Amniotic epithelial cell (primary cell): ENCODE data around the gene AP5B1.
"Not testable (repeated sequence)": the region's sequence is repeated elsewhere in the genome, so short reads cannot be mapped to it uniquely, and the experiment has no call there.

ENCODE experiments used
- DNase-seq: peaks from one replicate; pipeline ENCODE4 v3.0.0-alpha.2; 2010; ENCODE audit warnings: low read depth

The AP5B1 gene

DNA sequence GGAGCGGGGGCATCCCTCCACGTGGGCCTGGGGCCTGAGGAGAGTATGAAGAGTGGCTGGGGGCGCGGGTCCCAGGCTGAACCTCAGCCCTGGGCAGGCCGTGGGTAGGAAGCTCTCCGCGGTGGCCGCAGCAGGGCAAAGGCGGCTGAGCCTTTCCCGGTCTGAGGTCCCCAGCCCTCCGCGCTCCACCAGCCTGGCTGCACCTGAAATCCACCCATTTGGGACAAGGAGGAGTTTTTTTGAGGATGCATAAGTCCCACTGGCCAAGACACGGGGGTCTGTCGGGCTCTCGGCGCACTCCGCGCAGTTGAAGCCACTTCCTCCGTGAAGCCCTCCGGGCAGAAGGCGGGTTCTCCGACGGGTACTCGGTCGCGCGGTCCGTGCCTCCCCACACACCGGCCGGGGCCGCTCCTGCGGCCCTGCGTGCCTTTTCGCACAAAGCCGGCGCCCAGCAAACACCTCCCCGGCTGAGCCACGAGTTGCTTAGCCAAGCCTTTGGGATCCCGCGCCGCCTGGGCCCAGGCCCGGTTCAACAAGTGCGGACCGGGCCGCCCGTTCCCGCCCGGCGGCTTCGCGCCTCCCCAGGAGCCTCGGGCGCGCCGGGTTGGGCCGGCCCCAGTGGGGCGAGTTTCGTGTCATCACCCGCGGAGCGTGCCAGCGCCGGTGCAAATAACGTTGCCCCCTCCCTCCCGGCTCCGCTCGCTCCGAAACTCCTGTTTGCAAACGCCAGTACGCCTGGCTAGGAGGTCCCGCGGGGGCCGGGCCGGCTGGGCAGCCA is 5.4 kb upstream of the AP5B1 start:
- DNase-seq: no peak

DNA sequence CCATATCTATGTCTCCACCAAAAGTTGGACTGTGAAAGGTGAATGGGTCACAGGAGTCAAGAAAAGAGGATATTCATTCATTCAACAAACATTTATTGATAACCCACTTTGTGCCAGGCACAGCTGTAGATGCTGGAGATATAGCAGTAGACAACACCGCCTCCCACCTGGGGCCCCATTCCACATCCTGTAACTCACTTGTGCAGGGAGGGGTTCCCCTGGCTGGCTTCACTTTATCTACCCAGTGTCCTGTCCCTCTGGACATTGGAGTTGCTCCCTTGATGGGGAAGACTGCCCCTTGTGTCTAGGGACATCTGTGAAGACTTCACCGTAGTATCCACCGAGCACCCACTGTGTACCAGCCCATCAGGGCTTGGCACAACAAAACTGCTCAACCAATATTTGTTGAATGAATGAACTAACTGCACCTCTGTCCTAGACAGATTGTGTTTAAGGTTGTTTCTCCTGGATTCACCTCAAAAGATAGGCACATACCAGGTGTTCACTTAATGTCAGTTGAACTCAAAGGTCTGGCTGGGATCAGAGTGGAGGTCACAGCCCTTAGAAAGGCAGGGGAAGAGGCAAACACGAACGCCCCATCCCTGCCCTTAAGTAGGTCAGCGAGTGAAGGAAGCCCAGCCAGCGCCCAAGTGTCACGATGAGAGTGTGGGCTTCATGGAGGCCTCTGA is 4.7 kb upstream of the AP5B1 start:
- DNase-seq: no peak

DNA sequence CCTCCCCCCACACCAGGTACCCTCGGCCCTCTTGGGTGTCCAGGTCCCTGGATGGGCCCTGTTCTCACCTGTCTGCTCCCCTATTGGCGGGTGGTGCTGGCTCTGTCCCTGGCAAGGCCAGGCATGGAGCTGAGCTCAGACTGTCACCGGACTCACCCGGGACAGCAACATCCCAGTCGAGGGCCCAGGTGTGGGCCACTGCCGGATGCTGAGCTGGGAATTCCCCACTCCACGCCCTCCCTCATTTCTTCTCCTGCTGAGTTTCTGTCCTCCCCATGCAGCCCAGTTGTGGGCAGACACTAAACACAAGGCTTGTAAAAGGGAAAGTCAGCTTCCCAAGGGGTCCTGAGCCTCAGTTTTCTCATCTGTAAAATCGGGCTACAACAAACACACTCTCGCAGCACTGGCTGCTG is 2.0 kb upstream of the AP5B1 start:
- DNase-seq: no peak

DNA sequence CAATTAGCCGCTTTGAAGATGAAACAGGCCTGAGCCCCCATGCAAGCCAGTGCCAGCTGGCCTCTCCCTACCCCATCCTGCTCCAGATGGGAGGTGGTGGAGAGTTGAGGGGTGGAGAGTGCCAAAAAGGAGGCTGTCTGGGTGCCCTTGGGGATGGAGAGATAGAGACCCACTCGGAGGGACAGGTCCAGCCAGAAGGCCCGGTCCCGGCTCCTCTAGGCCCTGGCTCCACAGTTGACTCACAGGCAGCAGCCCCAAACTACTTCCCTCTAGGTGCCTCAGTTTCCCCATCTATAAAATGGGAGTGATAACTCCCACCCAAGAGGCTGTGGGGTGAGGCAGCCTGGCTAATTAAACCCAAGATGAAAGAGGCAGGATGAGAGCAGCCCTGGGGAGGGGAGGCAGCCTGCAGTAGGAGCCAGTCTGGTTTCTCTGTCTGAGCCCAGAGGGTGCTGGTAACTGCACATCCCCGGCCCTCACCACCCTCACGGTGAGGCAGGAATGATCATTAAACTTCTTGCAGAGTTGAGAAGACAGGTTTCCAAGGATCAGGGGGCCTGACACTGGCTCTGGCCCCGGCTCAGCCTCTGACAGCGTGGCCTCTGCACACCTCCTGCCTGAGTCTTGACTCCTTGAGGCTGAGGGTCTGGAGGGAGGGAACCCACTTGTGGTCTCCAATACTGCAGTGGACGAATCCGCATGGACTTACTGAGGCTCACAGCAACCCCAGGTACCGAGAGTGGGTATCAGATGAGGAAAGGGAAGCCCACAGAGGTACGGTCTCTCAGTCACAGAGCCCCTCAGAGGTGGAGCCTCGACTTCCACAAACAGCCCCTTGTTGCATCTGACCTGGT is 1.4 kb upstream of the AP5B1 start:
- no peak for DNase-seq

DNA sequence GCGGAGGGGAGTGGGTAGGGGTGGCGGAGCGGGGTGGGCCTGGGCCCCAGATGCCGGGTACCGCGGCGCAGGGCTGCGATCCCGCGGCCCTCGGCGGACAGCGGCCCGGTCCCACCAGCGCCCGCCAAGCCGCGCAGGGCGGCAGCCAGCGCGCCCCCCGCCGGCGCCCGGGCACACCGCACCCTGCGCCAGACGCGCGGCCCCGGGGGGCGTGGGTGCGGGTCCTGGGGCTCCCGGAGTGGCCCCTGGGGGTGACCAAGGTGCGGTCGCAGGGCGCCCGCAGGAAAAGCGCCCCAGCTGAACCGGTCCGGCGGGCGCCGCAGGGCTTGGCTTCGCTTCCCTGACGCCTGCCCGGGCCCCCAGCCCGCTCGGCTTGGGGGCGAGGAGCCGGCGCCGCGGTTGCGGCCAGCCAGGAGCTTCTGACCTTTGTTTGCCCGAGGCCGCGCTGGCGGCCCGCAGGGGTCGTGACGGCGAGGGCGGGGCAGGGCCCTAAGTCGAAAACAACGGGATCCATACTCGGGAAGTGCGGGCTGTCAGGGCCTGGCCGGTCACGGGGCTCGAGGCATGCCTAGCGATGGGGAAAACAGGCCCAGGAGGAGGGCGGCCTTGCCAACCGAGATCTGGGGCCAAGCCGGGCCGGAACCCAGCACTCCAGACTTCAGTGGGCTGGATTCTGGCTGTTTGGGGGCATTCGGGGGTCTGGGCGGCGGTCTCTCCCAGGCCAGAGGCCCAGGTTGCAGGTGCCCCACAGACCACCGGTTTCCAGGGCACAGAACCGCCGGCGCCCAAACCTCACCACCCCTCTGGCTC is 581 bp upstream of the AP5B1 start:
- no peak for DNase-seq

DNA sequence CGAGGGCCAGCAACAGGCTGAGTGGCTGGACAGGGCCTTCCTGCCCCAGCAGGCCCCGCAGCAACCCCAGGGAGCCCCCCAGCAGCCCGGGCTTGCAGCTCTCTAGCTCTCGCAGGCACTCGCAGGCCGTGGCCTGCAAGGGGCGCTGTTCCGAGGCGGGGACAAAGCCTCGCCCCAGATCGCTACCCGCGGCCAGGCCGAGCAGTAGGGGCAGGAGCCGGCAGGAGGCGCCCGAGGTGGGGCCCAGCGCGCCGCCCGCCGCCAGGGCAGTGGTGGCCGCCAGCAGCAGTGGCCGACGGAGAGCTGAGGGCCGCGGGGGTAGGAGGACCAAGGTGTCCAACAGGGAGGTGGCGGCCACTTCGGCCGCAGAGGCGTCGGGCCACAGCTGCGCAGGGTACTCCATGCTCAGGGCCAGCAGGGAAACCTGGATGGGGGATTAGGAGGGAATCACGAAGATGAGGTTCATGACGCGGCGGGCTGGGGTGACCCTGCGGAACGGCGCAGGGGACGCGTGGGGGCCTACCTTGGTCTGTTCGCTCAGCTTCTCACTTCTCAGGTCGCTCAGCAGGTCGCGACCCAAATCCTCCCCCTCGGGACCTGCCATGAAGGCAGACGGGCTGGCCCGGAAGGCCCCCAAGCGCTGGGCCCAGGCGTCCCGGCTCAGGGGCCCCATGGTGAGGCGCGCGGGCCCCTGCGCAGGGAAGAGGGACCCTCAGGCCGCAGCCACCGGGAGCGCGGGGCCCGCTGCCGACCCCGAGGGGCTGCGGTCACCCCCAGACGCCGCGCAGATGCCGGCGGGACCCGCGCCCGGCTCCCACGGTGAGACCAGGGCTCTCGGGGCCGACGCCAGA is 632 bp downstream of the AP5B1 start:
- DNase-seq: peak; percentile 68

DNA sequence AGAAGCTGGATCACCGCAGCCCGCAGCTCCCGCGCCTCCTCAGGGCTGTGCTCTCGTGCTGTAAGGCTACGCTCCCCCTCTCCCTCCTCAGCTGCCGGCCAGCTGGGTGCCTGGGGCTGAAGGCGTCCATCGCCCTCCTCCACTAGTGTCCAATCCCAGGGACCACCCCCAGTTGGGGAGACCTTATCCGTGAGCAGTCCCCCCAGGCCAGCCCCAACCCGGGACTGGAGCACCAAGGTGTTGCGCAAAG is 1.2 kb downstream of the AP5B1 start:
- DNase-seq: no peak

DNA sequence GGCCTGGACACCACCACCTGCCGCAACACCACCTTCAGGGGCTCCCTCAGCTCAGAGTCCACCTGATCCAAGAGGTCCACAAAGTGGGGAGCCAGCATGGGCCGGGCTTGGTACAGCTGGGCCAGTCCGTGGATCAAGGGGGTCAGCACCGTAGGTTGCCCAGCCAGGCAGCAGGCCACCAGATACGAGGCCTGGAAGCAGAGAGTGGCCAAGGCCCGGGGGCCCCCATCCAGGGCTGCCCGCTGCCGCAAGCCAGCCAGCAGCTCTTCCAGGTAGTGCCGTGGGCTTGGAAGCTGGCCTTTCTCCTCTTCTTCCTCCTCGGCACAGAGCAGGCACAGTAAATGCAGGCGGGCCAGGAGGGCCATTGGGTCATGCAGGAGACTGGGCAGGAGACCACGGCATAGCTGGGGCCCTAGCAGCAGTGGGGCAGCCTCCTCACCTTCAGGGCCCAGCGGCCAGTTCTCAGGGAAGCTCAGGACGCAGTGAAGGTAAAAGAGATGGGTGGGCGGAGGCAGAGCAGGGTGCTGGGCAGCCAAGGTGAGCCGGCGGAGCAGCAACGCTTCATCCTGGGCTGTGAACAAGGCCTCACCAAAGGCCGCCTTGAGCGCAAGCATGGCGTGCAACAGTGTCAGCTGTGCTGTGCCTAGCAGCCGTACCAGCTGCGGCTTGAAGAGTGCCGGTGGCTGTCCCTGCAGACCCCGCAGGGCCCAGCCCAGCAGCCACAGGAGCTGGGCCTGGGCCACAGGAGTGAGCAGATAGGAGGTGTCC is 1.7 kb downstream of the AP5B1 start:
- no peak for DNase-seq

DNA sequence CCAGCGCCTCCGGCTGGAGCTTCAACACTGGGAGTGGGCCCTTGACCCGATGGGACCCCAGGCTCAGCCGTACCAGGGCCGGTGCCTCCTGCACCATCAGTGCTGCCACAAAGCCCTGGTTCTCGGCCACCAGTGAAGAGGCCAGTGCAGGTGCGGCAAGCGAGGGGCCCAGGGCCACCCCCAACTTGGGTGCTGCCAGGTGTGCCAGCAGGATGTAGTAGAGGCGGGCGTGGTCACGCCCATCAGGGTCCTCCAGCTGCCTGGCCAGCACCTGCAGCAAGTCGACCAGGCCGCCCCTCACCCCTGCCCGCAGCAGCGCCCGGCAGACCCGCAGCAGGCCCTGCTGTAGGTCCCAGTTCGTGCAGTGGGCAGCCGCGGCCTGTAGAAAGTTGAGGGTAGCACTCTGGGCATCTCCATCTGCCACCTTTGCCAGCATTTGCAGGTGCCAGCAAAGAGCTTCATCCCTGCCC is 2.3 kb downstream of the AP5B1 start:
- DNase-seq: no peak

DNA sequence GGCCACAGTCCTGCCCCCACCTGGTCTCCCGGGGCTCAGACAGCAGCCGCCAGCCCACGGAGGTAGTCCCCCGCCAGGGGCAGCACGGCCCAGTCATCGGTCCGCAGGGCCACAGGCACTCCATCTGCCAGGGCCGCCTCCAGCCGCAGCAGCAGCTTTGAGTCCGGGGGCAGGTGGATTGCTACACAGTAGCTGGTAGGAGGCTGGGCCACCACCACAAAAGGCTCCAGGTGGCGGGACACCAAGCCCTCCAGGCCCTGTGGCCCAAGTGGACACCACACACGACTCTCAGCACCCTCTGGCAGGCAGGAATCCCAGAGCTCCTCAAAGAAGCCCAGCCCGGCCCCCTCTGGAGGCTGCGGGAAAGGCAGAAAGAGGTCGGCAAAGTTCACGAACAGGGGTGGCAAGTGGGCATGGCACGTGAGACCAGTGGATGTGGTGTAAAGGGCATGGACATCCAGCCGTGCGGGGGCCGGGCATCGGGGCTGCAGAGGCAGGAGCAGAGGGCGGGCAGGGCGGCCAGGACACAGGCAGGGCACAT is 2.9 kb downstream of the AP5B1 start:
- no peak for DNase-seq

DNA sequence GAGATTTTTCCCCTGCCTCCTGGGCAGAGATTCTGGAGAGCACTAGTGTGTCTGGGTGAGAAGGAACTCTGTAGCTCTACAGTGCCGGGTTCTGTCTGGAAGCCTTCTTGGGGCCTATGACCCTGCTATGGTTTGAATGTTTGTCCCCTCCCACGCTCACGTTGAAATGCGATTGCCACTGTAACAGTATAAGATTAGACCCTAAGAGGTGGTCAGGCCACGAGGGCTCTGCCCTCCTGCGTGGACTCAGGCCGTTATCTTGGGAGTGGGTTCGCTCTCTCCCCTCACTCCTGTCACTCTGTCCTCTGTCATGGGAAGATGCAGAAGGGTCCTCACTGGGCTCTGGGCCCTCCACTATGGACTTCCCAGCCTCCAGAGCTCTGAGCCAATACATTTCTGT is 3.5 kb downstream of the AP5B1 start:
- no peak for DNase-seq

DNA sequence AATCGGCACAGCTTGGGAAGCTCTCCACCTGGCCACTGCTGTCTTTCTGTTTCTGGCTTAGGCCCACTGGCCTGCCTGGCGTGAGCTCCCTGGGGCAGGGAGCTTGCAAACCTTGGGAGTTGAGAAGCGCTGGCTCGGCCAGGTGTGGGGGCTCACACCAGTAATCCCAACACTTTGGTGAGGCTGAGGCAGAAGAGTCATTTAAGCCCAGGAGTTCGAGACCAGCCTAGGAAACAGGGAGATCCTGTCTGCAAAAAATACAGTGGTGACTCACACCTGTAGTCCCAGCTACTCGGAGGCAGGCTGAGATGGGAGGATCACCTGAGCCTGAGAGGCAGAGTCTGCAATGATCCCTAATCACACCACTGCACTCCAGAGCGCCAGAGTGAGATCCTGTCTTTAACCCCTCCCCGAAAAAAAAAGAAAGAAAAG is 4.0 kb downstream of the AP5B1 start:
- no peak for DNase-seq

DNA sequence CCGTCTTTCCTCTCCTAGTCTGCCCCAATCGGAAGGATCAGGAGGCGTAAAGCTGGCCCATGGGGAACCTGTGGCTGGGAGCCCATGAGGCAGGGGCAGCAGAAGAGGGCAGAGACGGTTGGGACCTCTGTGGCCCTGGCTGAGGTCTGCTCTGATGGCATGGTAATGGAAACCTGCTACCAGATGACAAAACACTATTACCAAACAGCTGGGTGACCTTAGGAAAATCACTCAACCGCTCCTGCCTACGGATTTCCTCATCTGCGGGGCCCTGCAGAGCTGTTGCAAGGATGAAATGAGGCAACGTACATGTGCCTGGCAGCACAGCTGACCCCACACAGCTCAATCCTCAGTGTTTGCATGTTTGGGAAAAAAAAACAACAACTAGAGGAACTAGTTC is 4.6 kb downstream of the AP5B1 start:
- peak; percentile 92 for DNase-seq

DNA sequence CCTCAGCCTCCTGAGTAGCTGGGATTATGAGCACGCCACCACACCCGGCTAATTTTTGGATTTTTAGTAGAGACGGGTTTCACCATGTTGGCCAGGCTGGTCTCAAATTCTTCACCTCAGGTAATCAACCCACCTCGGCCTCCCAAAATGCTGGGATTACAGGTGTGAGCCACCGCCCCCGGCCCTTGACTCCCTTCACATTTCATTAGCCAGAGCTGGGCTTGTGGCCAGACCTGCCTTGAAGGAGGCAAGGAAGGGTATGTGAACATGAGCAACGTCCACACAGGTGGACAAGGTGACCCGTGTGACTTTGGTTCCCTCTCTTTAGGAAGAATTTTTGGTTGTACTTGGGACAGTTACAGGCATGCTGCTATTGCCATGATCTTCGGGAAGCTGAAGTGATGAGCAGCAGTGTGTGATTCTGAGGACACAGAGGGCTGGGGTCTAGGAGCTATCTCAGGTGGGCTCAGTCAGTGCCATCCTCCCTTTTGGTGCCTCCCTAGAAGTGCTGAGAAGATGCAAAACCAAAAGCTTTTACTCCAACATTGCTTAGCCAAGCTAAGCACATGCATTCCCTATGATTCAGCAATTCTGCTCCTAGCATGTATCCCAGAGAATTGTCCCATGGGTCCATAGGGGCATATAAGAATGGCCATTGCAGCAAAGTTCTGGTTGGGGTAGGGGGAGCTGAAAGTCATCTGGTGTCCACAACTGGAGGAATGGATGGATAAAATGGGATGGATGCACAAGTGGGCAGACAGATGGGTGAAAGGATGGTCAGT is 6.1 kb downstream of the AP5B1 start:
- no peak for DNase-seq

DNA sequence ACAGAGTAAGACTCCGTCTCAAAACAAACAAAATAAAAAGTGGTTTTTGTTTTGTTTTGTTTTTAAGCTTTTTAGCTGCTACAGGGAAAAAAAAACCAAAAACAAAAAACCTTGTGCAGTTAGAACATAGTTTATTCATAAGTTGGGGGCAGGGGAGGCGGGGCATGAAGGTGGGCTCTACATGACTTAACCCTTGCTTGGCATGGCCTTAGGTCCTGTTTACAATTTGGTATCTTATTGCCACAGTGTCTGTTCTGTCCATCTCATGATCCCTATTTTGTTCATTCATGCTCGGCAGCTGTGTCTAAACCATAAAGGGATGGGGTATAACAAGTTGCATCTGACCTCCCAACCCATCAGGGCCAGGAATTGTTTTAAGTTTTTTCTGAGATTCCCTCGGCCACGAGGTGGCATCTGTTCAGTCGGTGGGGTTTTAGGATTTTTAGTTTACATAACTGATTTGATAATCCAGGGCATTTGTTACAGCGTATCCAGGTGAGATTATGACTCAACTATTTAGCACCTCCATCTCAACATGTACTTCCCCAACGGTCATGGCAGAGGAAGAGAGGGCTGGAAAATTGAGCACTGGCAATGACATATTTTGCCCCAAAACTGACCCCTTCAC is 6.9 kb downstream of the AP5B1 start:
- DNase-seq: no peak

DNA sequence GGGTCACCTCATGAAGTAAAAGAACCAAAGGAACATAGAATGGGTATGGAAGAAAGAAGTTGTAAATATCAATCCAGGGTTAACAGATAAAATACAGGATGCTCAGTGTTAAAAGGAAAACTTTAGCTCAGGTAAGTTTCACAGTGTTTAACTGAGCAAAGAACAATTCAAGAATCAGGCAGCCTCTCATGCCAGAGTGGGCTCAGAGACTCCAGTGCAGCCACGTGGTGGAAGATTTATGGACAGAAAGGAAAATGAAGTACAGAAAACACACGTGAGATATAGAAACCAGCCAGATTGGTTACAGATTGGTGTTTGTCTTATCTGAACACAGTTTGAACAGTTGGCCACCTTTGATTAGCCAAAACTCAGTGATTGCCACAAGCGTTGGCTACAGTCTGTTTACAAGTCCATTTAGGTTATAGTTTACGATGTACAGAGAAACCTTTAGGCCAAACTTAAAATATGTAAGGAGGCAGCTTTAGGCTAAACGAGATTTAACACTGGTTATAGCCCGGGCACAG is 9.1 kb downstream of the AP5B1 start:
- DNase-seq: no peak

DNA sequence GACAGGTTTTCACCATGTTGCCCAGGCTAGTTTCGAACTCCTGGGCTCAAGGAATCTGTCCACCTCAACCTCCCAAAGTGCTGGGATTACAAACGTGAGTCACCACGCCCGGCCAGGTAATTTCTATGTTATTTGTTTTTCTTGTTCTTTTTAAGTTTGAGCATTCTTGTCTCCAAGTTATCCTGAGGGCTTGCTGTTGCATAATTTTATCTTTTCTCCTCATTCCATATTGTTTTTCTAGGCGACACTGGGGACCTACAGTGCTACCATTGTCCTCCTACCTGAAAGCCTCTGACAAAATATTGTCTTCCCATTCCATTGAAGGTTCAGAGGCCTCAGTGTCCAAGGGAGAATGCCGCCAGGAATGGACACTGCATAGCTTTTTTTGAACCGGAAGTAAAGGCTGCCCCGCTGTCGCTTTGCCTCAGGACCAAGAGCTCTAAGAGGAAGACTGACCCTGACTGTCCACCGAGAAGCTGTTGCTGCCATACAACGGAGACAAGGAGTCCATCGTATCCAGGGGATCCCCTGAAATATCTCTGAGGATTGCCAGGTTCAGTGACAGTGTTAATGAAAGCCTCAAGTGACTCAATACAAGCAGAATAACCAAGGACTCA is 9.7 kb downstream of the AP5B1 start:
- no peak for DNase-seq

DNA sequence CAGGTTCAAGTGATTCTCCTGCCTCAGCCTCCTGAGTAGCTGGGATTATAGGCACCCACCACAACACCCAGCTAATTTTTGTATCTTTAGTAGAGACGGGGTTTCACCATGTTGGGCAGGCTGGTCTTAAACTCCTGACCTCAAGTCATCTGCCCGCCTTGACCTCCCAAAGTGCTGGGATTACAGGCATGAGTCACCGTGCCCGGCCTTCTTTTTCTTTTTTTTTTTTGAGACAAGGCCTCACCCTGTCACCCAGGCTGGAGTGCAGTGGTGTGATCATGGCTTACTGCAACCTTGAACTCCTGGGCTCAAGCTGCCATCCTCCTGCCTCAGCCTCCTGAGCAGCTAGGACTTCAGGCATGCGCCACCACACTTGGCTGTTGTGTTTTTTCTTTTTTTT is 13.0 kb downstream of the AP5B1 start:
- not testable (repeated sequence) for DNase-seq
